Left ventricle myocardium inferior (tissue), 1 donor: ENCODE measurements around the gene TRIM66. TPM values are rescaled to one million over a fixed set of nuclear protein-coding genes. Genes with fewer than 3 reads are reported as not detected.
"Not testable (repeated sequence)": the region's sequence is repeated elsewhere in the genome, so short reads cannot be mapped to it uniquely, and the experiment has no call there.

ENCODE experiments used
- DNase-seq: peaks from one replicate; pipeline ENCODE4 v3.0.0-alpha.2; 2020
- H3K27ac ChIP-seq: fragments of 200-600 bp; replicated peaks from 2 replicates; pipeline ENCODE4 v1.8.0; 2021
- H3K27me3 ChIP-seq: fragments of 200-600 bp; 2 replicates; pipeline ENCODE4 v1.8.0; 2021; ENCODE audit warnings: low read depth
- H3K36me3 ChIP-seq: fragments of 200-600 bp; 2 replicates; pipeline ENCODE4 v1.8.0; 2021
- H3K4me1 ChIP-seq: fragments of 200-600 bp; 2 replicates; pipeline ENCODE4 v1.8.0; 2021
- H3K4me3 ChIP-seq: fragments of 200-600 bp; 2 replicates; pipeline ENCODE4 v1.8.0; 2021; ENCODE audit warnings: mild to moderate bottlenecking, moderate library complexity
- H3K9me3 ChIP-seq: fragments of 200-600 bp; replicated peaks from 2 replicates; pipeline ENCODE4 v1.8.0; 2021
- CTCF ChIP-seq: fragments of 200-600 bp; IDR thresholded peaks from 2 replicates; pipeline ENCODE4 v1.8.0; 2021; ENCODE audit warnings: antibody characterized with exemption, mild to moderate bottlenecking, borderline replicate concordance
- intact Hi-C: fragments of 100-400 bp; cut with micrococcal nuclease; formaldehyde crosslinking; loops from one replicate; pipeline ENCODE4 v1.11.0; 2022
- total RNA-seq: library from RNA; stranded (reverse); fragmentation: NEBNext Ultra II Directional; extraction: Animal tissue kit (Norgen Biotek cat#: 25700); gene quantifications from one replicate; pipeline ENCODE4 v1.2.1, GENCODE V29; 2021
- donor health status: DM: no; HTN: yes; CAD: no; lungs with severe emphysema.

The TRIM66 gene
- total RNA-seq, 1 donor from 2014 or later, result 4.1 TPM

GRCh38 chr11:8676458-8676857, 6.0 kb downstream of the TRIM66 start:
- DNase-seq, result no peak
- Histone ChIP-seq H3K36me3 (no peaks in the 10 kb centered on the region), H3K9me3 (no peaks in the 10 kb centered on the region), H3K4me1 (peaks cover 15% of the 10 kb centered on the region), H3K27ac (no peak overlapping the region), H3K27me3 (no peaks in the 10 kb centered on the region), H3K4me3 (no peak overlapping the region)
- TF ChIP-seq CTCF, result no peak
- intact Hi-C loops, result no loop called here

GRCh38 chr11:8674859-8675258, 7.6 kb downstream of the TRIM66 start:
- Histone ChIP-seq H3K4me3 (no peak overlapping the region), H3K4me1 (peaks cover 21% of the 10 kb centered on the region), H3K9me3 (no peaks in the 10 kb centered on the region), H3K36me3 (no peaks in the 10 kb centered on the region), H3K27me3 (no peaks in the 10 kb centered on the region), H3K27ac (no peak overlapping the region)
- intact Hi-C loops, result no loop called here
- no peak for TF ChIP-seq CTCF
- no peak for DNase-seq

- Histone ChIP-seq H3K4me1 (peaks cover 21% of the 10 kb centered on the region), H3K27ac (peak overlapping the region; percentile 86), H3K4me3 (no peak overlapping the region), H3K9me3 (no peaks in the 10 kb centered on the region), H3K27me3 (no peaks in the 10 kb centered on the region), H3K36me3 (peaks cover 3% of the 10 kb centered on the region)
- no peak for TF ChIP-seq CTCF
- intact Hi-C loops, result no loop called here
- DNase-seq, result no peak
These were observed 10.1 kb downstream of the TRIM66 start for GRCh38 chr11:8672346-8672745.

GRCh38 chr11:8671651-8672062, 10.8 kb downstream of the TRIM66 start:
- H3K36me3 ChIP-seq, result peaks cover 3% of the 10 kb centered on the region
- no peak overlapping the region for H3K4me3 ChIP-seq
- no peaks in the 10 kb centered on the region for H3K27me3 ChIP-seq
- H3K4me1 ChIP-seq, result peaks cover 21% of the 10 kb centered on the region
- DNase-seq, result no peak
- H3K9me3 ChIP-seq, result no peaks in the 10 kb centered on the region
- intact Hi-C loops, result no loop called here
- peak overlapping the region; percentile 86 for H3K27ac ChIP-seq
- no peak for TF ChIP-seq CTCF

GRCh38 chr11:8671193-8671612, 11.3 kb downstream of the TRIM66 start:
- peaks cover 21% of the 10 kb centered on the region for H3K4me1 ChIP-seq
- H3K4me3 ChIP-seq, result no peak overlapping the region
- H3K27me3 ChIP-seq, result no peaks in the 10 kb centered on the region
- H3K9me3 ChIP-seq, result no peaks in the 10 kb centered on the region
- intact Hi-C loops, result no loop called here
- peaks cover 3% of the 10 kb centered on the region for H3K36me3 ChIP-seq
- peak overlapping the region; percentile 86 for H3K27ac ChIP-seq
- peak; percentile 30 for DNase-seq
- TF ChIP-seq CTCF, result no peak

GRCh38 chr11:8670081-8670480, 12.4 kb downstream of the TRIM66 start:
- H3K27me3 ChIP-seq, H3K27ac ChIP-seq, H3K4me3 ChIP-seq, H3K36me3 ChIP-seq, DNase-seq, H3K9me3 ChIP-seq, intact Hi-C loops: not testable (repeated sequence)
- H3K4me1 ChIP-seq, result peaks cover 21% of the 10 kb centered on the region
